Stimulated activated CD4-positive, alpha-beta T cell treated with anti-CD3 and anti-CD28 coated beads, Interleukin-15, amount 100 ng/mL, for 1 hour (primary cell): ENCODE measurements around the gene RAET1E.
"Not testable (repeated sequence)": the region's sequence is repeated elsewhere in the genome, so short reads cannot be mapped to it uniquely, and the experiment has no call there.

Source experiments
- DNase-seq, 2 donors: peaks; one replicate each; pipeline ENCODE4 v3.0.0-alpha.2; 2020; ENCODE audit warnings: low read depth in 1 of 2, low spot score in 1 of 2

The RAET1E gene, protein sequence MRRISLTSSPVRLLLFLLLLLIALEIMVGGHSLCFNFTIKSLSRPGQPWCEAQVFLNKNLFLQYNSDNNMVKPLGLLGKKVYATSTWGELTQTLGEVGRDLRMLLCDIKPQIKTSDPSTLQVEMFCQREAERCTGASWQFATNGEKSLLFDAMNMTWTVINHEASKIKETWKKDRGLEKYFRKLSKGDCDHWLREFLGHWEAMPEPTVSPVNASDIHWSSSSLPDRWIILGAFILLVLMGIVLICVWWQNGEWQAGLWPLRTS

GRCh38 chr6:149897855-149898744 is at the start of gene RAET1E:
TSS of gene RAET1E (minus strand) at chr6:149898113. CDS start at chr6:149890901, 7,212 bp downstream.
- DNase-seq: no peak

DNA sequence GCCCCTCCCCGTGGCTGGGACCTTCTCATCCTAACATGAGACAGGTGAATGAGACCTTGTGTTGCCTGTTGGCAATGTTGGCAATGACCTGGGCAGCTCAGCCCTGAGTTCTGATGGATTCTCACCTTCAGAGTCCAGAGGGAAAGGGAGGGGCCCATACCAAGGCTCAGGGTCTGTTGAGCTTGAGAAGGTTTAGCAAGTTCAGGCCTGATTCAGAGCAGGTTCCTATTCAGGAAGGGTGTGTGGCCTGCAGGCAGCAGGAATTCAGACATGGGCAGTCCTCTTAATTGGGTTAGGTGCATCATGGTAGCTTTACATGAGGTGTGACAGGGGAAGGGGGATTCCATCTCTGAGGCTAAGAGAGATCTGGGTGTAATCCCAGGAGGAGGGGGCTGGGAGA is 49.6 kb upstream of the RAET1E start:
- DNase-seq: not testable (repeated sequence)

GRCh38 chr6:149946631-149947030 is 48.7 kb upstream of the RAET1E start:
- DNase-seq: not testable (repeated sequence)

GRCh38 chr6:149945276-149945675 is 47.4 kb upstream of the RAET1E start:
- DNase-seq: not testable (repeated sequence)

GRCh38 chr6:149943321-149943720 is 45.4 kb upstream of the RAET1E start:
- DNase-seq: not testable (repeated sequence)

GRCh38 chr6:149942461-149942829 is 44.5 kb upstream of the RAET1E start:
- no peak for DNase-seq

GRCh38 chr6:149941583-149942460 is 43.9 kb upstream of the RAET1E start, which contains the start of gene ULBP2:
TSS of gene ULBP2 (plus strand) at chr6:149942014. CDS start at chr6:149942073, 59 bp downstream.
- peak; percentile 70 to 78 for DNase-seq

GRCh38 chr6:149940672-149940982 is 42.7 kb upstream of the RAET1E start:
- no peak for DNase-seq

- no peak for DNase-seq
Observed at GRCh38 chr6:149939909-149940671, 42.2 kb upstream of the RAET1E start.

DNA sequence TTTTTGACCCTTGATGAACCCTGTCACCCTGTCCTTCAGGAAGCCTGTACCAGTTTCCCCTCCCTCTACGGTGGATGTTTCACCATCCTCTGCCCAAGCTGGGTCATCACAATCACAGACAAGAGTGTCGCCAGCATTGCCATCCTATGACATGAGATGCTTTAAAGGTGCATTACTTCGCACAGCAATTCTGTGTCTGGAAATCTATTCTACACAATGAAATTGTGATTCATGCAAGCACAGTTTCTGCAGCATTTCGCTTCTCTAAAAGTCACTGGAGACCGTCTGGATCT is 41.4 kb upstream of the RAET1E start:
- no peak for DNase-seq

GRCh38 chr6:149938571-149939355 is 40.9 kb upstream of the RAET1E start:
- no peak for DNase-seq

- DNase-seq: not testable (repeated sequence)
Observed at GRCh38 chr6:149938013-149938570, 40.2 kb upstream of the RAET1E start.

DNA sequence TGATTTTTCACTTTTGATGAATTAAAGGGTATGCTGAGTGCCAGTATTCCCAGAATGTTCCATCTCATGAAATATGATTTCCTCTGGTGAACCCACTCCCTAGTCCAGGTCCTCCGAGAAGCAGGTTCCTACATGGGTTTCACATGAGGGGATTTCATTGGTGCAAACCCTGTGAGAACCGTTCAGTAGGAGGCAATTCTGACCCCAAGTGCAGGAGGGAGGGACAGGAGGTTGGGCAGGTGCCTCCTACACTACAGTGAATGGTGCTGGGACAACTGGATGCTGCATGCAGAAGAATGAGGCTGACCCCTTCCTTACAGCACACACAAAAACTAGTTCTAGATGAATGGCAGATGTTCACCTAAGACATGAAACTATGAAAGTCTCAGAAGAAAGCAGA is 38.8 kb upstream of the RAET1E start:
- DNase-seq: no peak

DNA sequence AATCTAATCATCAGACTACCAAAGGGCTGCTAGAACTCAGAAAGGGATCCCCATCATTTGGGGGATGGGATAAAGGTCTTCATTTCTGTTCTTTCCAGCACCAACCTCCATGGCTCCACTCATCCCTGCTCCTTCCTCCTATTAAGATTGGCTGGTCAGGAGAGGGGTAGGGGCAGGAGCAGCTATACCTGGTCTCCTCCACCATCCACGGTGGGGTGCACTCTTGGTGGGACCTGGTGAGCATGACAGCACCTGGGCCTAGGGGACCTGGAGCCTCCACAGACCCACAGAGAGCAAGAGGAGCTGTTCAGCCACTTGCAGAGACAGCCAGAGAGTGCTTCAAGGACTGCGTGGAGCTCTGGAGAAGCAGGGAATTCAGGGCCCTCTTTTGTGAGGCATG is 37.8 kb upstream of the RAET1E start:
- DNase-seq: no peak

DNA sequence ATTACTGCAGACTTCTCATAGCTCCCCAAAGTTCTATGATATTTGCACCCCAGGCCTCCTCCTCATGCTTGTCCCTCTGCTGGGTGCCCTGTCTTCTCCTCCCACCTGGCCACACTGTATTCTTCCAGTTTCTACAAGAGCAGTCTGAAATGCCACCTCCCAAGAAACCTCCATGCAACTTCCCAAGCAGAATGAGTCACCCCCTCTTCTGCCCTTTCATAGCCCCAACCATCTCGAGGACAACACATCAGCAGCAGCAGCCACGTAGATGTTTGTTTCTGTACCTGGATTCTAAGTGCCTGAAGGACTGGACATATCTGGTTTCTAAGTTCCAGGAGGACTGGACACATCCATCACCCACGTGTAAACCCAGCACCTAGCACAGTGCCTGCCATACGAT is 37.3 kb upstream of the RAET1E start:
- no peak for DNase-seq

GRCh38 chr6:149934249-149935156 is 36.6 kb upstream of the RAET1E start:
- DNase-seq: no peak

- no peak for DNase-seq
Observed at GRCh38 chr6:149933461-149933860, 35.5 kb upstream of the RAET1E start.

- no peak for DNase-seq
Observed at GRCh38 chr6:149933036-149933435, 35.1 kb upstream of the RAET1E start.

DNA sequence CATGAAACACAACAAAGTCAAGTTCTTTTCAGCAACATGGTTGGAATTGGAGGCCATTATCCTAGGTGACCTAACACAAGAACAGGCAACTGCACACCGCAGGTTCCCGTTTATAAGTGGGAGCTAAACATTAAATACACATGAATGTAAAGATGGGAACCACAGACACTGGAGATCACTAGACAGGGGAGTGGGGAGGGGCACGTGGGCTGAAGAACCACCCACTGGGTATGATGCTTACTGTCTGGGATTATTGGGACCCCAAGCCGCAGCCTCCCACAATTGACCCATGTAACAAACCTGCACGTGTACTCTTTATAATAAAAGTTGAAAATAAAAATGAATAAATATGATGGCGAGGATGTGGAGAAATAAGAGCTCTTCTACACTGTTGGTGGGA is 33.6 kb upstream of the RAET1E start:
- DNase-seq: no peak
